Measurements from ENCODE around the gene TMEM176B. TPM values are rescaled to one million over a fixed set of nuclear protein-coding genes. Genes with fewer than 3 reads are reported as not detected.
"Not testable (repeated sequence)": the region's sequence is repeated elsewhere in the genome, so short reads cannot be mapped to it uniquely, and the experiment has no call there.

The TMEM176B gene
- total RNA-seq, 5 donors from 2014 or later (not counting 1 experiment from before 2014, with no cell fraction given) = 0.30 to 0.92 (median 0.63) TPM; not detected in 1

DNA sequence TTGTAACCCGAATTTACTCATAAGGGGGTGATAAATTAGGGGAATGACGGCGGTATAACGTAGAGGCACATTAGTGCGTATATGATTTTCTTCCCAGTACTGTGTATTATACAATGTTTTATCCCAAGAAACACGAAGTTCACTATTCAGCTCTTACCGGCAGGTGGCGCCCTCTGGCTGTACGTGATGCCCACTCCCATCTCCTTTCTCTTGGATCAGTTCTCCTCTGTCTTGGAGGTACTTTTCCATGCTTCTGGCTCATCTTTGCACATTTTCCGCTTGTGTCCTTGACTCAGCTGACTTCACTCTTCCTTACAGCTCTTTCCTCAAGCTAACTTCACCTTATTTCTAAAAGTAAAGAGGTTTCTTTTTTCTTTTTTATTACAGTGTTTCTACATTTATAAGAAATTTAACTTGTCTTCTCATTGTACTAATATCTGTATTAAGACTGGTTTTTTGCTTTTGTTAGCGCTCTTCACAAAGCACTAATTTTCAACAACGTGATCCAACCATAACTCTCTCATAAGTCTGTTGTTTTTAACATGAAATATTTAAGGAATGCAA, 21.3 kb downstream of the TMEM176B start:
- H3K36me3 ChIP-seq (ENCODE audit: control insufficient read depth in 2 of 2, extremely low read depth in 1 of 2, insufficient read depth in 1 of 2, low read length in 1 of 2) = no peaks in the 10 kb centered on the region
- CTCF ChIA-PET = interaction anchor here (0.5 to 1.5 kb wide), 6 partner anchors 10 to 235 kb away, joined by 3 to 4 read pairs (median 3); no protein-coding TSS in a partner anchor
- no peak overlapping the region for H3K27ac ChIP-seq (ENCODE audit: low read length)
- H3K27me3 ChIP-seq (replicated peaks in 1 of 2; ENCODE audit: control insufficient read depth in 2 of 2, extremely low read depth in 1 of 2, insufficient read depth in 2 of 2, low read length in 1 of 2) = peaks cover 0 to 5% of the 10 kb centered on the region in 2 experiments
- peaks cover 0 to 2% of the 10 kb centered on the region in 2 experiments for H3K4me1 ChIP-seq (ENCODE audit: control insufficient read depth in 1 of 2, extremely low read depth in 1 of 2, insufficient read depth in 2 of 2, low read length in 2 of 2)
- WGBS (ENCODE audit: insufficient coverage) = 4% methylated on average over 4 of the region's 12 CpGs
- H3K4me3 Mint-ChIP-seq = no peak overlapping the region
- POLR2A ChIA-PET = no interaction called here
- H3K9me3 ChIP-seq = no peaks in the 10 kb centered on the region
- H3K9me3 Mint-ChIP-seq = peaks cover 3 to 5% (median 4%) of the 10 kb centered on the region in 3 donors
- H3K36me3 Mint-ChIP-seq = peaks cover 4% of the 10 kb centered on the region
- peak overlapping the region in 1 of 2 donors; percentile 41 for H3K27ac Mint-ChIP-seq
- H3K27me3 Mint-ChIP-seq = peaks cover 8 to 11% of the 10 kb centered on the region in 2 donors
- DNase-seq (peak; percentile 23 to 81 (median 59)), ATAC-seq (replicated peaks in 1 of 4) (peak; percentile 48 to 61 (median 56))
- H3K4me3 ChIP-seq (ENCODE audit: control insufficient read depth in 1 of 2, extremely low read depth in 1 of 2, low read length in 1 of 2) = no peak overlapping the region
- peaks cover 4 to 6% (median 4%) of the 10 kb centered on the region in 3 donors for H3K4me1 Mint-ChIP-seq

DNA sequence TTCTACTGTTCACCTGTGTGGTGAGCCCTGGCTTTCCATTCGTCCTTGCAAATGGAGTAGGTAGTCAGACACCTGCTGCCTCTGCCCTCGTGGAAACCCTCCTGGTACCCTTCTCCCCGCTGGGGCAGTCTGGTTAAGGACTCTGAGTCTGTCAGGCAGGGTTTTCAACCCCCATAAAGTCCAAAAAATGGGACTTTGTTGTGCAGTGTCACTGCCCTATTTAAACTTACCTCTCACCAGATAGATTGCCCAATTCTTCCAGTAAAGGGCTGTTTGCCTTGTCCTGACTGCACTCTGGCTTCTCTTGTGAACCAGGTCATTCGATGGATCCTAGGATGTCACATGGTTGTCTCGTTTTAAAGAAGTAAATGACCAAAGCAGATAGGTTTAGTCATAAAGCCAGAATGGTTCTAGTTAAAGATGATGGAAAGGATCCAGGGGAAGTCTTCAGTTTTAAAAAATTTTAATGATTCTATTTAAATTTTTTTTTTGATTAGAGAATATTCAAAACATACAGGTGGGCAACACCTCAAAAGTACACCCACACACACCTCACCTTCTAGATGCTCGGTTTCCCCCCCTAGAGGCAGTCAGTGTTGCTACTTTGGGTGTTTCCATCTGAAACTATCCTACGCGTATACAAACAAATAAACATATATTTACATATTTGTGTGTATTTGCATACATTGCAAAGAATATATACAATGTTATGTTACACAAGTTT, 22.0 kb downstream of the TMEM176B start:
- H3K4me3 Mint-ChIP-seq = no peak overlapping the region
- H3K9me3 Mint-ChIP-seq = peaks cover 5 to 10% (median 6%) of the 10 kb centered on the region in 3 donors
- ATAC-seq (replicated peaks in 1 of 4) (no peak), DNase-seq (no peak)
- H3K27ac Mint-ChIP-seq = no peak overlapping the region
- peaks cover 8 to 11% of the 10 kb centered on the region in 2 donors for H3K27me3 Mint-ChIP-seq
- Histone ChIP-seq H3K36me3 (ENCODE audit: control insufficient read depth in 2 of 2, extremely low read depth in 1 of 2, insufficient read depth in 1 of 2, low read length in 1 of 2) (no peaks in the 10 kb centered on the region), H3K27ac (ENCODE audit: low read length) (no peak overlapping the region), H3K9me3 (no peaks in the 10 kb centered on the region), H3K27me3 (replicated peaks in 1 of 2; ENCODE audit: control insufficient read depth in 2 of 2, extremely low read depth in 1 of 2, insufficient read depth in 2 of 2, low read length in 1 of 2) (peaks cover 0 to 5% of the 10 kb centered on the region in 2 experiments), H3K4me3 (ENCODE audit: control insufficient read depth in 1 of 2, extremely low read depth in 1 of 2, low read length in 1 of 2) (no peak overlapping the region), H3K4me1 (ENCODE audit: control insufficient read depth in 1 of 2, extremely low read depth in 1 of 2, insufficient read depth in 2 of 2, low read length in 2 of 2) (peaks cover 0 to 2% of the 10 kb centered on the region in 2 experiments)
- H3K4me1 Mint-ChIP-seq = peaks cover 4 to 6% (median 4%) of the 10 kb centered on the region in 3 donors
- CTCF ChIA-PET = interaction anchor here (0.6 to 1.5 kb wide), 4 partner anchors 10 to 236 kb away, joined by 3 to 4 read pairs (median 3); no protein-coding TSS in a partner anchor
- 76% methylated on average over 3 of the region's 8 CpGs for WGBS (ENCODE audit: insufficient coverage)
- peaks cover 8% of the 10 kb centered on the region for H3K36me3 Mint-ChIP-seq
- POLR2A ChIA-PET = no interaction called here

DNA sequence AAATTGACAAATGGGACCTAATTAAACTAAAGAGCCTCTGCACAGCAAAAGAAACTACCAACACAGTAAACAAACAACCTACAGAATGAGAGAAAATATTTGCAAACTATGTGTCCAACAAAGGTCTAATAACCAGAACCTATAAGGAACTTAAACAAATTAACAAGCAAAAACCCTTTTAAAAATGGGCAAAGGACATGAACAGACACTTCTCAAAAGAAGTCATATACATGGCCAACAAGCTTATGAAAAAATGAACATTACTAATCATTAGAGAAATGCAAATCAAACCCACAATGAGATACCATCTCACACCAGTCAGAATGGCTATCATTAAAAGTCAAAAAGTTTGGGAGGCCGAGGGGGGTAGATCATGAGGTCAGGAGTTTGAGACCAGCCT, 26.0 kb downstream of the TMEM176B start:
- H3K4me3 Mint-ChIP-seq; H3K27ac ChIP-seq (ENCODE audit: low read length); H3K4me1 ChIP-seq (ENCODE audit: control insufficient read depth in 1 of 2, extremely low read depth in 1 of 2, insufficient read depth in 2 of 2, low read length in 2 of 2); H3K4me3 ChIP-seq (ENCODE audit: control insufficient read depth in 1 of 2, extremely low read depth in 1 of 2, low read length in 1 of 2); H3K36me3 ChIP-seq (ENCODE audit: control insufficient read depth in 2 of 2, extremely low read depth in 1 of 2, insufficient read depth in 1 of 2, low read length in 1 of 2); DNase-seq; H3K27ac Mint-ChIP-seq; H3K36me3 Mint-ChIP-seq; ATAC-seq (replicated peaks in 1 of 4); H3K27me3 ChIP-seq (replicated peaks in 1 of 2; ENCODE audit: control insufficient read depth in 2 of 2, extremely low read depth in 1 of 2, insufficient read depth in 2 of 2, low read length in 1 of 2); H3K27me3 Mint-ChIP-seq; POLR2A ChIA-PET; H3K4me1 Mint-ChIP-seq; H3K9me3 ChIP-seq: not testable (repeated sequence)
- CTCF ChIA-PET = interaction anchor here in 1 of 2 donors (0.5 kb wide), 1 partner anchor 458 kb away, joined by 4 read pairs; no protein-coding TSS in a partner anchor
- no CpG with 5 or more reads among the region's 1 CpG for WGBS (ENCODE audit: insufficient coverage)
- peaks cover 5 to 18% (median 8%) of the 10 kb centered on the region in 3 donors for H3K9me3 Mint-ChIP-seq

GRCh38 chr7:150769768-150770167, 30.4 kb downstream of the TMEM176B start:
- DNase-seq (no peak), ATAC-seq (replicated peaks in 1 of 4) (no peak)
- peaks cover 8% of the 10 kb centered on the region for H3K36me3 Mint-ChIP-seq
- Histone ChIP-seq H3K9me3 (no peaks in the 10 kb centered on the region), H3K36me3 (ENCODE audit: control insufficient read depth in 2 of 2, extremely low read depth in 1 of 2, insufficient read depth in 1 of 2, low read length in 1 of 2) (no peaks in the 10 kb centered on the region), H3K4me1 (ENCODE audit: control insufficient read depth in 1 of 2, extremely low read depth in 1 of 2, insufficient read depth in 2 of 2, low read length in 2 of 2) (no peaks in the 10 kb centered on the region), H3K27ac (ENCODE audit: low read length) (no peak overlapping the region), H3K27me3 (replicated peaks in 1 of 2; ENCODE audit: control insufficient read depth in 2 of 2, extremely low read depth in 1 of 2, insufficient read depth in 2 of 2, low read length in 1 of 2) (peaks cover 0 to 7% of the 10 kb centered on the region in 2 experiments), H3K4me3 (ENCODE audit: control insufficient read depth in 1 of 2, extremely low read depth in 1 of 2, low read length in 1 of 2) (no peak overlapping the region)
- H3K4me3 Mint-ChIP-seq = no peak overlapping the region
- H3K27ac Mint-ChIP-seq = no peak overlapping the region
- H3K9me3 Mint-ChIP-seq = peaks cover 5 to 18% (median 8%) of the 10 kb centered on the region in 3 donors
- ChIA-PET POLR2A (no interaction called here), CTCF (interaction anchor here (0.6 kb wide), 2 partner anchors 338 to 449 kb away, joined by 3 read pairs; no protein-coding TSS in a partner anchor)
- no peaks in the 10 kb centered on the region for H3K4me1 Mint-ChIP-seq
- no CpG with 5 or more reads among the region's 4 CpGs for WGBS (ENCODE audit: insufficient coverage)
- no peaks in the 10 kb centered on the region for H3K27me3 Mint-ChIP-seq

- no peaks in the 10 kb centered on the region for H3K9me3 ChIP-seq
- no peak overlapping the region for H3K27ac ChIP-seq (ENCODE audit: low read length)
- POLR2A ChIA-PET = no interaction called here
- no peak overlapping the region for H3K4me3 ChIP-seq (ENCODE audit: control insufficient read depth in 1 of 2, extremely low read depth in 1 of 2, low read length in 1 of 2)
- H3K4me1 ChIP-seq (ENCODE audit: control insufficient read depth in 1 of 2, extremely low read depth in 1 of 2, insufficient read depth in 2 of 2, low read length in 2 of 2) = no peaks in the 10 kb centered on the region
- CTCF ChIA-PET = no interaction called here
- no peaks in the 10 kb centered on the region for H3K36me3 ChIP-seq (ENCODE audit: control insufficient read depth in 2 of 2, extremely low read depth in 1 of 2, insufficient read depth in 1 of 2, low read length in 1 of 2)
- Mint-ChIP-seq H3K9me3 (peaks cover 2 to 4% (median 3%) of the 10 kb centered on the region in 3 donors), H3K27me3 (no peaks in the 10 kb centered on the region), H3K27ac (no peak overlapping the region), H3K36me3 (peaks cover 7% of the 10 kb centered on the region), H3K4me3 (no peak overlapping the region), H3K4me1 (no peaks in the 10 kb centered on the region)
- peaks cover 0 to 7% of the 10 kb centered on the region in 2 experiments for H3K27me3 ChIP-seq (replicated peaks in 1 of 2; ENCODE audit: control insufficient read depth in 2 of 2, extremely low read depth in 1 of 2, insufficient read depth in 2 of 2, low read length in 1 of 2)
- DNase-seq (no peak), ATAC-seq (replicated peaks in 1 of 4) (no peak)
Observed at GRCh38 chr7:150766334-150766709, 33.8 kb downstream of the TMEM176B start.

GRCh38 chr7:150759479-150759878, 40.7 kb downstream of the TMEM176B start:
- CTCF ChIA-PET = interaction anchor here in 1 of 2 donors (0.5 to 2.3 kb wide), 9 partner anchors 9 to 311 kb away, joined by 3 to 15 read pairs (median 3); no protein-coding TSS in a partner anchor
- H3K36me3 Mint-ChIP-seq = peaks cover 9% of the 10 kb centered on the region
- peaks cover 27 to 30% (median 27%) of the 10 kb centered on the region in 3 donors for H3K4me1 Mint-ChIP-seq
- Histone ChIP-seq H3K27ac (ENCODE audit: low read length) (no peak overlapping the region), H3K4me3 (ENCODE audit: control insufficient read depth in 1 of 2, extremely low read depth in 1 of 2, low read length in 1 of 2) (no peak overlapping the region), H3K9me3 (no peaks in the 10 kb centered on the region), H3K4me1 (ENCODE audit: control insufficient read depth in 1 of 2, extremely low read depth in 1 of 2, insufficient read depth in 2 of 2, low read length in 2 of 2) (peaks cover 18 to 21% of the 10 kb centered on the region in 2 experiments), H3K36me3 (ENCODE audit: control insufficient read depth in 2 of 2, extremely low read depth in 1 of 2, insufficient read depth in 1 of 2, low read length in 1 of 2) (no peaks in the 10 kb centered on the region), H3K27me3 (replicated peaks in 1 of 2; ENCODE audit: control insufficient read depth in 2 of 2, extremely low read depth in 1 of 2, insufficient read depth in 2 of 2, low read length in 1 of 2) (no peaks in the 10 kb centered on the region)
- H3K27me3 Mint-ChIP-seq = no peaks in the 10 kb centered on the region
- WGBS (ENCODE audit: insufficient coverage) = 100% methylated on average over 1 of the region's 1 CpG
- peaks cover 2 to 6% (median 4%) of the 10 kb centered on the region in 3 donors for H3K9me3 Mint-ChIP-seq
- ATAC-seq (replicated peaks in 1 of 4) (no peak), DNase-seq (no peak)
- H3K4me3 Mint-ChIP-seq = no peak overlapping the region
- no peak overlapping the region for H3K27ac Mint-ChIP-seq
- POLR2A ChIA-PET = interaction anchor here in 1 of 2 donors (0.6 kb wide), 3 partner anchors 20 to 313 kb away, joined by 3 to 5 read pairs (median 4); no protein-coding TSS in a partner anchor
